Gastroesophageal sphincter (tissue), 3 donors: ENCODE measurements around the gene GAMT.

Source experiments
- POLR2A ChIP-seq, 2 donors: fragments of 450-650 bp; IDR thresholded peaks; one replicate each; pipeline ENCODE4 v1.6.1; 2017; ENCODE audit warnings: antibody characterized with exemption in 2 of 2, mild to moderate bottlenecking in 2 of 2, moderate library complexity in 1 of 2
- POLR2AphosphoS5 ChIP-seq: sonication (generic); formaldehyde crosslinking; IDR thresholded peaks from one replicate; pipeline ENCODE4 v1.6.1; 2017; ENCODE audit warnings: antibody characterized with exemption
- TF ChIP-seq, protein P1 (sequence below), 4 experiments: fragments of 200-600 bp in 2 of 4; fragments of 450-650 bp in 2 of 4; sonication (generic) in 1 of 4; IDR thresholded peaks; one replicate each; pipeline ENCODE4 v1.5.1; 2017 to 2019; ENCODE audit warnings: antibody characterized with exemption in 4 of 4, mild to moderate bottlenecking in 2 of 4, moderate library complexity in 2 of 4

GRCh38 chr19:1434577-1435060 is 33.3 kb upstream of the GAMT start:
- TF ChIP-seq, protein P1, sequence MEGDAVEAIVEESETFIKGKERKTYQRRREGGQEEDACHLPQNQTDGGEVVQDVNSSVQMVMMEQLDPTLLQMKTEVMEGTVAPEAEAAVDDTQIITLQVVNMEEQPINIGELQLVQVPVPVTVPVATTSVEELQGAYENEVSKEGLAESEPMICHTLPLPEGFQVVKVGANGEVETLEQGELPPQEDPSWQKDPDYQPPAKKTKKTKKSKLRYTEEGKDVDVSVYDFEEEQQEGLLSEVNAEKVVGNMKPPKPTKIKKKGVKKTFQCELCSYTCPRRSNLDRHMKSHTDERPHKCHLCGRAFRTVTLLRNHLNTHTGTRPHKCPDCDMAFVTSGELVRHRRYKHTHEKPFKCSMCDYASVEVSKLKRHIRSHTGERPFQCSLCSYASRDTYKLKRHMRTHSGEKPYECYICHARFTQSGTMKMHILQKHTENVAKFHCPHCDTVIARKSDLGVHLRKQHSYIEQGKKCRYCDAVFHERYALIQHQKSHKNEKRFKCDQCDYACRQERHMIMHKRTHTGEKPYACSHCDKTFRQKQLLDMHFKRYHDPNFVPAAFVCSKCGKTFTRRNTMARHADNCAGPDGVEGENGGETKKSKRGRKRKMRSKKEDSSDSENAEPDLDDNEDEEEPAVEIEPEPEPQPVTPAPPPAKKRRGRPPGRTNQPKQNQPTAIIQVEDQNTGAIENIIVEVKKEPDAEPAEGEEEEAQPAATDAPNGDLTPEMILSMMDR (IDR thresholded peaks at IDR 0.05): no peak
- TF ChIP-seq POLR2A (IDR thresholded peaks at IDR 0.05): no peak
- no peak for TF ChIP-seq POLR2AphosphoS5
